CD4-positive, alpha-beta T cell (primary cell): ENCODE data around the gene MRPL52. TPM values are rescaled to one million over a fixed set of nuclear protein-coding genes. Genes with fewer than 3 reads are reported as not detected.

Source experiments
- ATAC-seq: fragments of 200-7000 bp; cut with Tn5 transposase; one replicate; pipeline ENCODE4 v1.10.0; 2022; ENCODE audit warnings: mild to moderate bottlenecking; ENCODE audit not compliant: poor library complexity
- CTCF ChIA-PET: fragments of 350-600 bp; sonication (Branson Sonifier 250); formaldehyde crosslinking; loops from one replicate; lab custom pipeline; 2021; ENCODE audit warnings: antibody characterized with exemption, inconsistent platforms; lab: Charles Lee
- POLR2A ChIA-PET: fragments of 350-600 bp; sonication (Branson Sonifier 250); formaldehyde crosslinking; loops from one replicate; lab custom pipeline; 2021; ENCODE audit warnings: antibody characterized with exemption, inconsistent platforms; lab: Charles Lee
- DNase-seq, 14 experiments: peaks; one replicate each; pipeline ENCODE4 v3.0.0-alpha.2; 2013 to 2020; ENCODE audit warnings: mixed read lengths in 2 of 14
- H3K27ac ChIP-seq, 2 donors: one replicate each; pipeline versions ENCODE4 v1.5.1 to v1.7.0; 2013; ENCODE audit warnings: low read length in 2 of 2, low read depth in 1 of 2, mild to moderate bottlenecking in 1 of 2
- H3K27me3 ChIP-seq, 2 experiments: 1 replicate in 1 of 2; 2 replicates in 1 of 2; pipeline versions ENCODE4 v1.6.1 to v1.7.0; 2013; ENCODE audit warnings: low read length in 2 of 2, control low read depth in 1 of 2, mild to moderate bottlenecking in 1 of 2, moderate library complexity in 1 of 2; ENCODE audit not compliant: insufficient read depth in 2 of 2, control insufficient read depth in 1 of 2
- H3K36me3 ChIP-seq: one replicate; pipeline ENCODE4 v1.6.1; 2013; ENCODE audit warnings: low read length, control low read depth; ENCODE audit not compliant: insufficient read depth
- H3K4me1 ChIP-seq: one replicate; pipeline ENCODE4 v1.6.1; 2013; ENCODE audit warnings: low read length, control low read depth; ENCODE audit not compliant: insufficient read depth
- H3K4me3 ChIP-seq: one replicate; pipeline ENCODE4 v1.5.1; 2013; ENCODE audit warnings: mild to moderate bottlenecking, low read length, moderate library complexity
- H3K9me3 ChIP-seq, 2 experiments: 1 replicate in 1 of 2; 2 replicates in 1 of 2; pipeline versions ENCODE4 v1.6.1 to v1.7.0; 2013; ENCODE audit warnings: low read length in 2 of 2, mild to moderate bottlenecking in 2 of 2, control low read depth in 1 of 2, moderate library complexity in 1 of 2; ENCODE audit not compliant: control insufficient read depth in 1 of 2, insufficient read depth in 1 of 2
- H3K27ac Mint-ChIP-seq: one replicate; pipeline ENCODE4 v1.8.0; 2020; ENCODE audit warnings: mixed read lengths
- H3K27me3 Mint-ChIP-seq: one replicate; pipeline ENCODE4 v1.8.0; 2021; ENCODE audit warnings: mixed read lengths
- H3K36me3 Mint-ChIP-seq: one replicate; pipeline ENCODE4 v1.8.0; 2021; ENCODE audit warnings: low read depth, mixed read lengths
- H3K4me1 Mint-ChIP-seq: one replicate; pipeline ENCODE4 v1.8.0; 2021; ENCODE audit warnings: low read depth, mixed read lengths
- H3K4me3 Mint-ChIP-seq: one replicate; pipeline ENCODE4 v1.8.0; 2020; ENCODE audit warnings: mild to moderate bottlenecking, mixed read lengths
- H3K9me3 Mint-ChIP-seq: one replicate; pipeline ENCODE4 v1.8.0; 2020; ENCODE audit warnings: mixed read lengths
- CTCF ChIP-seq: fragments of 200-600 bp; IDR thresholded peaks from one replicate; pipeline ENCODE4 v1.8.0; 2022; ENCODE audit warnings: antibody characterized with exemption, mild to moderate bottlenecking
- intact Hi-C, 2 experiments: fragments of 100-400 bp; cut with DNase I in 1 of 2; cut with micrococcal nuclease in 1 of 2; formaldehyde crosslinking; loops; one replicate each; pipeline versions ENCODE4 v1.15.1 to v1.9.0; 2023 to 2025; cut with DNase I, micrococcal nuclease
- total RNA-seq, 174 experiments: library from RNA in 2 of 174; stranded (reverse) in 2 of 174; gene quantifications; one replicate each; pipeline ENCODE4 v1.2.3 and lab custom pipeline; 2021 to 2026

MRPL52 gene
- total RNA-seq, 2 experiments from 2014 or later: 27.6 to 29.4 TPM

DNA sequence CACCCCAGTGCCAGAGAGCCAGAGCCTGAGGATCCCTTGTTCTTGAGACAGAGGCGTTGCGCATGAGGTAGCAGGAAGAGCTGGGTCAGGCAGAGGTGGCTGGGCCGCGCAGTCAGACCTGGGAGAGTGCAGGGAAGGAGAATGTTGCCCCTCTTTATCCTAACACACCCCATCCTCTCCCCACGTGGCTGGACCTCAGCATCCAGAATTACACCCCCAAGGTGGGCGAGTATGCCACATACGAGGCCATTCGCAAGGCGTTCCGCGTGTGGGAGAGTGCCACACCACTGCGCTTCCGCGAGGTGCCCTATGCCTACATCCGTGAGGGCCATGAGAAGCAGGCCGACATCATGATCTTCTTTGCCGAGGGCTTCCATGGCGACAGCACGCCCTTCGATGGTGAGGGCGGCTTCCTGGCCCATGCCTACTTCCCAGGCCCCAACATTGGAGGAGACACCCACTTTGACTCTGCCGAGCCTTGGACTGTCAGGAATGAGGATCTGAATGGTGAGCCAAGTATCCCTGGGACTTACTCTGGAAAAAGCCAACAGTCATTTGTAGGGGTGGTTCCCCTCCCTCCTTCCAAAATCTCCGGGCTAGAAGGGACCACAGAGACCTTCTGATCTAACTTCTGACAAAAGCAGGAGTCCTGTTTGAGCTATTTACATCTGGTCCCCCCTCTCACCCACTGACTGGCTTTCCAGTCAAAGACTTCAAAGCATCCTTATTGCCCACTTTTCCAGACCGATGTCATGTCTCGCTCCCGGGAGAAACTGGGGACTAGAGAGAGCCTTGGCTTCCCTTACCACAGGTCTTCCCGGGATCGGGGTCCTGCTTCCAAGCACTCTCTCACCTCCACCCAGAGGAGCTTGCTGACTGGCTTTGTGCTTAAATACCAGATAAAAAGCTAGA lies 12.8 kb downstream of the MRPL52 start:
- Mint-ChIP-seq H3K36me3 (no peaks in the 10 kb centered on the region), H3K9me3 (no peaks in the 10 kb centered on the region), H3K4me3 (no peak overlapping the region), H3K27ac (no peak overlapping the region), H3K4me1 (no peaks in the 10 kb centered on the region), H3K27me3 (peaks cover 40% of the 10 kb centered on the region)
- no peak for TF ChIP-seq CTCF
- H3K4me1 ChIP-seq: peaks cover 7% of the 10 kb centered on the region
- no peaks in the 10 kb centered on the region for H3K36me3 ChIP-seq
- CTCF ChIA-PET: no interaction called here
- DNase-seq (no peak), ATAC-seq (no peak)
- H3K4me3 ChIP-seq: no peak overlapping the region
- H3K27me3 ChIP-seq: peaks cover 19 to 26% of the 10 kb centered on the region in 2 experiments
- POLR2A ChIA-PET: no interaction called here
- no peak overlapping the region for H3K27ac ChIP-seq
- peaks cover 0 to 3% of the 10 kb centered on the region in 2 experiments for H3K9me3 ChIP-seq
- intact Hi-C loops: no loop called here

DNA sequence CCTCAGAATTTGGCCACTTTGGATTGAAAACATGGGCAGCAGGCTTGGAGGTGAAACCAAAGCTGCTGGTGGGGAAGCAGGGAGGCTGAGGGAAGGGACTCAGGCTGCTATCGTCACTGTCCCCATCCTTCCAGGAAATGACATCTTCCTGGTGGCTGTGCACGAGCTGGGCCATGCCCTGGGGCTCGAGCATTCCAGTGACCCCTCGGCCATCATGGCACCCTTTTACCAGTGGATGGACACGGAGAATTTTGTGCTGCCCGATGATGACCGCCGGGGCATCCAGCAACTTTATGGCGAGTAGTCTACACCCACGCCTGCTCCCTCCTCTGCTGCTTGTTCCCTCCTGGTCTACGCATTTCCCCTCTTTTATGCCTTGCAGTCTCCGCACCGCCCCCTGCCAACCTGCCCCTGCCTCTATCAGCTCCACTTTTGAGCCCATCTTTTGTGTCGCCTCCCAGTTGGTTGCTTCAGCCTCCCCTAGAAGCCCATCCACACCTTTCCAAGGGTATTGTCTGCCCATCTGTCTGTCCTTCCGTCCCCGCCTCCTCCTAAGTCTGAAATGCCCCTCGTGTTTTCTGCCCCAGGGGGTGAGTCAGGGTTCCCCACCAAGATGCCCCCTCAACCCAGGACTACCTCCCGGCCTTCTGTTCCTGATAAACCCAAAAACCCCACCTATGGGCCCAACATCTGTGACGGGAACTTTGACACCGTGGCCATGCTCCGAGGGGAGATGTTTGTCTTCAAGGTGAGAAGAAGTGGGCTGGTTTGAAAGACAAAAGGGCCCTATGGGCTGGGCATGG lies 13.6 kb downstream of the MRPL52 start:
- CTCF ChIA-PET: no interaction called here

More for the DNA sequence above, 13.6 kb downstream of the MRPL52 start:
- Histone ChIP-seq H3K27me3 (peaks cover 11 to 20% of the 10 kb centered on the region in 2 experiments), H3K4me3 (no peak overlapping the region), H3K36me3 (no peaks in the 10 kb centered on the region), H3K27ac (no peak overlapping the region), H3K4me1 (no peaks in the 10 kb centered on the region), H3K9me3 (no peaks in the 10 kb centered on the region)
- POLR2A ChIA-PET: no interaction called here
- peaks cover 41% of the 10 kb centered on the region for H3K27me3 Mint-ChIP-seq
- H3K36me3 Mint-ChIP-seq: no peaks in the 10 kb centered on the region
- no peak overlapping the region for H3K4me3 Mint-ChIP-seq
- ATAC-seq (no peak), DNase-seq (no peak)
- TF ChIP-seq CTCF: no peak
- intact Hi-C loops: no loop called here
- no peaks in the 10 kb centered on the region for H3K9me3 Mint-ChIP-seq
- H3K27ac Mint-ChIP-seq: no peak overlapping the region
- no peaks in the 10 kb centered on the region for H3K4me1 Mint-ChIP-seq
